Neural cell (in vitro differentiated cells): ENCODE results near the gene DOCK9. TPM values are rescaled to one million over a fixed set of nuclear protein-coding genes. Genes with fewer than 3 reads are reported as not detected.

ENCODE experiments used
- H2AFZ ChIP-seq: fragments of 200-600, 300-800 bp; sonication (generic), shearing (Covaris generic); 2 replicates; pipeline ENCODE4 v1.6.0; 2014; ENCODE audit warnings: low read depth, mild to moderate bottlenecking, antibody characterized with exemption, low read length, moderate library complexity
- H3F3A ChIP-seq: fragments of 200-600 bp; shearing (Covaris generic); 2 replicates; pipeline ENCODE4 v1.6.1; 2016; ENCODE audit warnings: mild to moderate bottlenecking, moderate library complexity, mixed read lengths, antibody characterized with exemption, low read length; ENCODE audit not compliant: insufficient read depth, poor library complexity, severe bottlenecking
- H3K27ac ChIP-seq: fragments of 200-600, 300-800 bp; sonication (generic), shearing (Covaris generic); 2 replicates; pipeline ENCODE4 v1.5.1; 2014; ENCODE audit warnings: mild to moderate bottlenecking, low read length, moderate library complexity
- H3K27me3 ChIP-seq: fragments of 300-800, 200-600 bp; sonication (generic), shearing (Covaris generic); 2 replicates; pipeline ENCODE4 v1.6.0; 2014; ENCODE audit warnings: mild to moderate bottlenecking, low read depth, low read length, moderate library complexity; ENCODE audit not compliant: insufficient read depth
- H3K36me3 ChIP-seq: fragments of 300-800, 200-600 bp; sonication (generic), shearing (Covaris generic); 2 replicates; pipeline ENCODE4 v1.5.1; 2014; ENCODE audit warnings: mild to moderate bottlenecking, antibody characterized with exemption, low read length, moderate library complexity; ENCODE audit not compliant: insufficient read depth
- H3K4me2 ChIP-seq: fragments of 300-800, 200-600 bp; sonication (generic), shearing (Covaris generic); 2 replicates; pipeline ENCODE4 v1.6.0; 2014; ENCODE audit warnings: mild to moderate bottlenecking, low read length
- H3K4me3 ChIP-seq: fragments of 300-800, 200-600 bp; sonication (generic), shearing (Covaris generic); 2 replicates; pipeline ENCODE4 v1.5.1; 2014; ENCODE audit warnings: mild to moderate bottlenecking, low read length, moderate library complexity
- H3K79me2 ChIP-seq: fragments of 200-600 bp; shearing (Covaris generic); replicated peaks from 2 replicates; pipeline ENCODE4 v1.6.0; 2014; ENCODE audit warnings: mild to moderate bottlenecking, low read length, moderate library complexity; ENCODE audit not compliant: insufficient read depth
- H3K9ac ChIP-seq: fragments of 300-800, 200-600 bp; sonication (generic), shearing (Covaris generic); 2 replicates; pipeline ENCODE4 v1.6.1; 2016; ENCODE audit warnings: mild to moderate bottlenecking, low read length, mixed read lengths
- H3K9me2 ChIP-seq: fragments of 200-600 bp; shearing (Covaris generic); 2 replicates; pipeline ENCODE4 v1.6.1; 2016; ENCODE audit warnings: mild to moderate bottlenecking, low read length, mixed read lengths; ENCODE audit not compliant: insufficient read depth
- H3K9me3 ChIP-seq: fragments of 200-600, 300-800 bp; sonication (generic), shearing (Covaris generic); 2 replicates; pipeline ENCODE4 v1.6.1; 2016; ENCODE audit warnings: mild to moderate bottlenecking, mixed run types, low read length, moderate library complexity, mixed read lengths
- H4K20me1 ChIP-seq: fragments of 200-600 bp; shearing (Covaris generic); 2 replicates; pipeline ENCODE4 v1.6.1; 2016; ENCODE audit warnings: mild to moderate bottlenecking, mixed run types; ENCODE audit not compliant: insufficient read depth
- EP300 ChIP-seq: fragments of 450-650 bp; conservative IDR thresholded peaks from 2 replicates; pipeline ENCODE4 v1.6.1; 2014; ENCODE audit warnings: antibody characterized with exemption, mild to moderate bottlenecking, moderate library complexity; ENCODE audit not compliant: poor library complexity, severe bottlenecking
- EZH2 ChIP-seq: fragments of 200-600, 300-800 bp; shearing (Covaris generic), sonication (generic); IDR thresholded peaks from 2 replicates; pipeline ENCODE4 v1.6.1; 2014; ENCODE audit warnings: antibody characterized with exemption, low read length, borderline replicate concordance, mild to moderate bottlenecking; ENCODE audit not compliant: insufficient read depth, poor library complexity, severe bottlenecking
- MXI1 ChIP-seq: fragments of 450-650 bp; conservative IDR thresholded peaks from 2 replicates; pipeline ENCODE4 v1.6.1; 2014; ENCODE audit warnings: antibody characterized with exemption, mild to moderate bottlenecking; ENCODE audit not compliant: poor library complexity, severe bottlenecking
- POLR2AphosphoS5 ChIP-seq: IDR thresholded peaks from 2 replicates; pipeline ENCODE4 v1.6.1; 2012
- RAD21 ChIP-seq: fragments of 450-650 bp; conservative IDR thresholded peaks from 2 replicates; pipeline ENCODE4 v1.6.1; 2014; ENCODE audit warnings: antibody characterized with exemption, mild to moderate bottlenecking, moderate library complexity
- SMC3 ChIP-seq: fragments of 450-650 bp; conservative IDR thresholded peaks from 2 replicates; pipeline ENCODE4 v1.6.1; 2014; ENCODE audit warnings: antibody characterized with exemption, mild to moderate bottlenecking, moderate library complexity; ENCODE audit not compliant: poor library complexity
- TAF1 ChIP-seq: IDR thresholded peaks from 2 replicates; pipeline ENCODE4 v1.6.1; 2012; ENCODE audit warnings: low read depth
- polyA plus RNA-seq: library from polyadenylated mRNA; depleted of rRNA; stranded (reverse); fragments of >200 nt; gene quantifications from 2 replicates; pipeline ENCODE4 v1.2.3, GENCODE V29; 2014
- TF ChIP-seq, protein P1 (sequence below): IDR thresholded peaks from 2 replicates; pipeline ENCODE4 v1.6.1; 2012; ENCODE audit warnings: borderline replicate concordance
- TF ChIP-seq, protein P2 (sequence below): fragments of 450-650 bp; IDR thresholded peaks from 2 replicates; pipeline ENCODE4 v1.5.1; 2014; ENCODE audit warnings: antibody characterized with exemption, mild to moderate bottlenecking, moderate library complexity; ENCODE audit not compliant: poor library complexity, severe bottlenecking

DOCK9 gene
- polyA plus RNA-seq, 1 donor from 2014 or later, result 11.4 TPM

DNA sequence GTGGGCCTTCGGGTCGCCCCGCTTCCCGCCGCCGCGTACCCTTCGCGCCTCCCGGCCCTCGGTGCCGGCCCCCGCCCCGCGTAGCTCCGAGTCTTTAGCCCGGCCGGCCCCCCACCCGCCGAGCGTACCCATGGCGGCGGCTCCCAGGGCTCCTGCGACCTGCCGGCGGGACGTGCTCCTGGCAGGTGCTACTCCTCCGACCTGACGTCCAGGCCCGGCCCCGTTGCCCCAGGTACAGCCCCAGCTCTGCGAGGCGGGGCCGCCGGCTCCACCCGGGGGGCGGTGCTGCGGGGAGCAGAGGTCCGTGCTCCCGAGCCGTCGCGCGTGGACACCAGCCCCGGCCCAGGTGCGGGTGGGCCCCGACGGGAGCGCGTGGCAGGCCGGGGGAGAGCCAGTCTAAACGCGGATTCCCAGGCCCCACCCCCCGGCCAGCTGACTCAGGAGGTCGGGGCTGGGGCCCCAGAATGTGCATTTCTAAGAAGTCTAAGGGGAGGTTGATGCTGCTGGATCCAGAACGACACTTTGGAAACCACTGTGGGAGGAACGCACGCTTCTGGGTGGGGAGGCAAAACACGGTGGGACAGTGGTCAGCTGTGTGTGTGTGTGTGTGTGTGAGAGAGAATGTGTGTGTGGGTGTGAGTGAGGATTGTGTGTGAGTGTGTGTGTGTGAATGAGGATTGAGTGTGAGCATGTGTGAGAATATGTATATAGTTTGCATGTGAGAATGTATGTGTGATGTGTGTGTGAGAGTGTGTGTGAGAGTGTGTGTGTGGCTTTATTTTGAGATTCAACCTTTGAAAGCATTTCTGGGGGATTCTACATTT lies 225.2 kb downstream of the DOCK9 start, which contains the start of gene SLC15A1:
Gene SLC15A1, minus strand, starts transcription at position 206 of the 824 bp plus-strand sequence. Its CDS starts 74 bp downstream, at position 132.
- TF ChIP-seq EP300 (no peak), POLR2AphosphoS5 (no peak), EZH2 (no peak), SMC3 (no peak), TAF1 (no peak), RAD21 (no peak), MXI1 (no peak)
- TF ChIP-seq, protein P1, sequence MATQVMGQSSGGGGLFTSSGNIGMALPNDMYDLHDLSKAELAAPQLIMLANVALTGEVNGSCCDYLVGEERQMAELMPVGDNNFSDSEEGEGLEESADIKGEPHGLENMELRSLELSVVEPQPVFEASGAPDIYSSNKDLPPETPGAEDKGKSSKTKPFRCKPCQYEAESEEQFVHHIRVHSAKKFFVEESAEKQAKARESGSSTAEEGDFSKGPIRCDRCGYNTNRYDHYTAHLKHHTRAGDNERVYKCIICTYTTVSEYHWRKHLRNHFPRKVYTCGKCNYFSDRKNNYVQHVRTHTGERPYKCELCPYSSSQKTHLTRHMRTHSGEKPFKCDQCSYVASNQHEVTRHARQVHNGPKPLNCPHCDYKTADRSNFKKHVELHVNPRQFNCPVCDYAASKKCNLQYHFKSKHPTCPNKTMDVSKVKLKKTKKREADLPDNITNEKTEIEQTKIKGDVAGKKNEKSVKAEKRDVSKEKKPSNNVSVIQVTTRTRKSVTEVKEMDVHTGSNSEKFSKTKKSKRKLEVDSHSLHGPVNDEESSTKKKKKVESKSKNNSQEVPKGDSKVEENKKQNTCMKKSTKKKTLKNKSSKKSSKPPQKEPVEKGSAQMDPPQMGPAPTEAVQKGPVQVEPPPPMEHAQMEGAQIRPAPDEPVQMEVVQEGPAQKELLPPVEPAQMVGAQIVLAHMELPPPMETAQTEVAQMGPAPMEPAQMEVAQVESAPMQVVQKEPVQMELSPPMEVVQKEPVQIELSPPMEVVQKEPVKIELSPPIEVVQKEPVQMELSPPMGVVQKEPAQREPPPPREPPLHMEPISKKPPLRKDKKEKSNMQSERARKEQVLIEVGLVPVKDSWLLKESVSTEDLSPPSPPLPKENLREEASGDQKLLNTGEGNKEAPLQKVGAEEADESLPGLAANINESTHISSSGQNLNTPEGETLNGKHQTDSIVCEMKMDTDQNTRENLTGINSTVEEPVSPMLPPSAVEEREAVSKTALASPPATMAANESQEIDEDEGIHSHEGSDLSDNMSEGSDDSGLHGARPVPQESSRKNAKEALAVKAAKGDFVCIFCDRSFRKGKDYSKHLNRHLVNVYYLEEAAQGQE, result no peak
- TF ChIP-seq, protein P2, sequence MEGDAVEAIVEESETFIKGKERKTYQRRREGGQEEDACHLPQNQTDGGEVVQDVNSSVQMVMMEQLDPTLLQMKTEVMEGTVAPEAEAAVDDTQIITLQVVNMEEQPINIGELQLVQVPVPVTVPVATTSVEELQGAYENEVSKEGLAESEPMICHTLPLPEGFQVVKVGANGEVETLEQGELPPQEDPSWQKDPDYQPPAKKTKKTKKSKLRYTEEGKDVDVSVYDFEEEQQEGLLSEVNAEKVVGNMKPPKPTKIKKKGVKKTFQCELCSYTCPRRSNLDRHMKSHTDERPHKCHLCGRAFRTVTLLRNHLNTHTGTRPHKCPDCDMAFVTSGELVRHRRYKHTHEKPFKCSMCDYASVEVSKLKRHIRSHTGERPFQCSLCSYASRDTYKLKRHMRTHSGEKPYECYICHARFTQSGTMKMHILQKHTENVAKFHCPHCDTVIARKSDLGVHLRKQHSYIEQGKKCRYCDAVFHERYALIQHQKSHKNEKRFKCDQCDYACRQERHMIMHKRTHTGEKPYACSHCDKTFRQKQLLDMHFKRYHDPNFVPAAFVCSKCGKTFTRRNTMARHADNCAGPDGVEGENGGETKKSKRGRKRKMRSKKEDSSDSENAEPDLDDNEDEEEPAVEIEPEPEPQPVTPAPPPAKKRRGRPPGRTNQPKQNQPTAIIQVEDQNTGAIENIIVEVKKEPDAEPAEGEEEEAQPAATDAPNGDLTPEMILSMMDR, result no peak
- Histone ChIP-seq H3K9ac (no peak within 1 kb of the TSS), H4K20me1 (no peaks in the 10 kb centered on the region), H3K27ac (no peak within 1 kb of the TSS), H3K9me3 (peaks cover 5% of the 10 kb centered on the region), H3K79me2 (no peaks in the 10 kb centered on the region), H3K4me2 (no peak within 1 kb of the TSS), H3K9me2 (no peaks in the 10 kb centered on the region), H3K4me3 (peak within 1 kb of the TSS; percentile 31), H3K36me3 (no peaks in the 10 kb centered on the region), H2AFZ (no peak within 1 kb of the TSS), H3F3A (no peaks in the 10 kb centered on the region), H3K27me3 (peaks cover 24% of the 10 kb centered on the region)

DNA sequence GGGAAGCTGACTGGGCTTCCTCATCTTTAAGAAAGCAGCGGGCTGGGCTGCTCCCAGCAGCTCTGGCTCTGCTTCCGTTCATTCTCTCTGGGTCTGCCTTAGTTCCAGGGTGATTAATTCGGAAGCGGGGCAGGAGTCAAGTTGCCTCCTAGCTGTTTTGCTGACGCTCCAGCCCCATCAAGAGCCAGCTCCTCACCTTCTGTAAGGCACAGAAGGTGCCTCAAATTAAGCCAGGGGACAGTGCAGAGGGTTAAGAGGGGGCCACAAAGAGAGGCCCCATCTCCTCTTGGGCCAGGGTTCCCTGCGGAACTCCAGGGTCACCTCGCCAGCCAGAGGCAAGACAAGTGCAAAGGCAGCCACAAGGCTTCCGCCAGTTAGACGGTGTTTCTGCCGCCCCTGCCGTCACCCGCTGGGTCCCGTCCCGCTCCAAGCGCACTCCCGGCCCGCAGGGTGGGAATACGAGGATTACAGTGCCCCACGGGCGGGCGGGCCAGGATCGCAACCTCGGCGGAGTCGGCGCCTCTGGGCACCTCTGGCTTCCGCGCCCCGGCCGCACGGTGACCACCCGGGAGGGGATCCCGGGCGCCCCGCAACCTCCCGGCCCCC lies 225.9 kb downstream of the DOCK9 start:
- H3K9me2 ChIP-seq, result no peaks in the 10 kb centered on the region
- TF ChIP-seq POLR2AphosphoS5, result no peak
- no peak for TF ChIP-seq EP300
- TF ChIP-seq, protein P2, result no peak
- no peak for TF ChIP-seq MXI1
- TF ChIP-seq, protein P1, result no peak
- no peak for TF ChIP-seq RAD21
- TF ChIP-seq EZH2, result no peak
- TF ChIP-seq SMC3, result no peak
- no peak for TF ChIP-seq TAF1
- no peak overlapping the region for H3K4me2 ChIP-seq
- no peak overlapping the region for H3K9ac ChIP-seq
- H3K36me3 ChIP-seq, result no peaks in the 10 kb centered on the region
- H3K27me3 ChIP-seq, result peaks cover 24% of the 10 kb centered on the region
- H3K4me3 ChIP-seq, result peak overlapping the region; percentile 31
- H3K9me3 ChIP-seq, result peaks cover 5% of the 10 kb centered on the region
- H4K20me1 ChIP-seq, result no peaks in the 10 kb centered on the region
- no peaks in the 10 kb centered on the region for H3F3A ChIP-seq
- H2AFZ ChIP-seq, result no peak overlapping the region
- no peaks in the 10 kb centered on the region for H3K79me2 ChIP-seq
- H3K27ac ChIP-seq, result no peak overlapping the region
